CD14-positive monocyte (primary cell): ENCODE measurements around the gene ZNF284. TPM values are rescaled to one million over a fixed set of nuclear protein-coding genes. Genes with fewer than 3 reads are reported as not detected.

Experiments used
- DNase-seq, 3 donors: peaks; one replicate each; pipeline ENCODE4 v3.0.0-alpha.2; 2011 to 2022
- H2AFZ ChIP-seq: 2 replicates; pipeline ENCODE4 v1.6.0; 2012; ENCODE audit warnings: mild to moderate bottlenecking, low read depth, low read length, inconsistent platforms; ENCODE audit not compliant: insufficient read depth, poor library complexity, severe bottlenecking
- H3K27ac ChIP-seq, 2 donors: 1 replicate in 1 of 2; 2 replicates in 1 of 2; pipeline ENCODE4 v1.5.1; 2012 to 2013; ENCODE audit warnings: low read length in 2 of 2, control low read depth in 1 of 2, inconsistent platforms in 1 of 2, low read depth in 1 of 2, mild to moderate bottlenecking in 1 of 2
- H3K27me3 ChIP-seq, 2 donors: one replicate each; pipeline versions ENCODE4 v1.6.0 to v1.6.1; 2011 to 2013; ENCODE audit warnings: low read length in 2 of 2; ENCODE audit not compliant: control insufficient read depth in 2 of 2, insufficient read depth in 2 of 2
- H3K36me3 ChIP-seq, 2 donors: replicated peaks in 1 of 2; 1 replicate in 1 of 2; 2 replicates in 1 of 2; pipeline versions ENCODE4 v1.5.1 to v1.6.1; 2012 to 2013; ENCODE audit warnings: low read length in 2 of 2, control low read depth in 1 of 2, inconsistent platforms in 1 of 2, mild to moderate bottlenecking in 1 of 2; ENCODE audit not compliant: insufficient read depth in 2 of 2, control insufficient read depth in 1 of 2
- H3K4me1 ChIP-seq, 2 donors: 1 replicate in 1 of 2; 2 replicates in 1 of 2; pipeline versions ENCODE4 v1.5.1 to v1.6.1; 2012 to 2013; ENCODE audit warnings: low read length in 2 of 2, control low read depth in 1 of 2, inconsistent platforms in 1 of 2, mild to moderate bottlenecking in 1 of 2, moderate library complexity in 1 of 2; ENCODE audit not compliant: insufficient read depth in 2 of 2, control insufficient read depth in 1 of 2
- H3K4me2 ChIP-seq: replicated peaks from 2 replicates; pipeline ENCODE3; 2012; ENCODE audit warnings: low read length, moderate library complexity, mild to moderate bottlenecking; ENCODE audit not compliant: poor library complexity, severe bottlenecking; ENCODE audit errors: extremely low read depth
- H3K4me3 ChIP-seq, 3 experiments: fragments of 200-600 bp in 1 of 3; sonication (generic) in 1 of 3; replicated peaks in 1 of 3; 1 replicate in 2 of 3; 2 replicates in 1 of 3; pipeline ENCODE4 v1.5.1; 2011 to 2013; ENCODE audit warnings: low read length in 3 of 3, mild to moderate bottlenecking in 3 of 3, control low read depth in 2 of 3, low read depth in 2 of 3, inconsistent platforms in 1 of 3, moderate library complexity in 1 of 3
- H3K79me2 ChIP-seq: 2 replicates; pipeline ENCODE4 v1.6.0; 2012; ENCODE audit warnings: mild to moderate bottlenecking, control low read depth, inconsistent platforms, low read length, moderate library complexity; ENCODE audit not compliant: insufficient read depth
- H3K9ac ChIP-seq: 2 replicates; pipeline ENCODE4 v1.6.0; 2017; ENCODE audit warnings: low read length, mild to moderate bottlenecking; ENCODE audit not compliant: insufficient read depth, poor library complexity, severe bottlenecking
- H3K9me3 ChIP-seq, 2 donors: replicated peaks in 1 of 2; 1 replicate in 1 of 2; 2 replicates in 1 of 2; pipeline versions ENCODE4 v1.5.1 to v1.6.1; 2012 to 2013; ENCODE audit warnings: low read length in 2 of 2, control low read depth in 1 of 2; ENCODE audit not compliant: control insufficient read depth in 1 of 2, insufficient read depth in 1 of 2
- H4K20me1 ChIP-seq: 2 replicates; pipeline ENCODE4 v1.6.0; 2012; ENCODE audit warnings: mild to moderate bottlenecking, low read length, control low read depth, moderate library complexity; ENCODE audit not compliant: insufficient read depth
- H3K27ac Mint-ChIP-seq, 7 donors: one replicate each; pipeline ENCODE4 v1.8.0; 2020; ENCODE audit warnings: mild to moderate bottlenecking in 7 of 7, mixed read lengths in 7 of 7, moderate library complexity in 6 of 7, inconsistent platforms in 2 of 7
- H3K27me3 Mint-ChIP-seq, 3 donors: one replicate each; pipeline ENCODE4 v1.8.0; 2021 to 2022; ENCODE audit warnings: low read depth in 3 of 3, mild to moderate bottlenecking in 3 of 3, mixed read lengths in 3 of 3, moderate library complexity in 3 of 3, inconsistent platforms in 1 of 3
- H3K36me3 Mint-ChIP-seq, 2 donors: one replicate each; pipeline ENCODE4 v1.8.0; 2020; ENCODE audit warnings: mixed read lengths in 2 of 2, inconsistent platforms in 1 of 2, mild to moderate bottlenecking in 1 of 2
- H3K4me1 Mint-ChIP-seq: one replicate; pipeline ENCODE4 v1.8.0; 2020; ENCODE audit warnings: mild to moderate bottlenecking, mixed read lengths
- H3K4me3 Mint-ChIP-seq, 2 donors: one replicate each; pipeline ENCODE4 v1.8.0; 2020; ENCODE audit warnings: mild to moderate bottlenecking in 2 of 2, mixed read lengths in 2 of 2, moderate library complexity in 1 of 2
- H3K9me3 Mint-ChIP-seq, 7 donors: one replicate each; pipeline ENCODE4 v1.8.0; 2020 to 2022; ENCODE audit warnings: mixed read lengths in 7 of 7, mild to moderate bottlenecking in 6 of 7, moderate library complexity in 6 of 7, inconsistent platforms in 2 of 7
- CTCF ChIP-seq: fragments of 200-600 bp; IDR thresholded peaks from one replicate; pipeline ENCODE4 v1.8.0; 2022; ENCODE audit warnings: antibody characterized with exemption, mild to moderate bottlenecking
- WGBS: methylation state at CpG from one replicate; pipeline ENCODE4 v1.1.5; 2013; ENCODE audit warnings: missing lambda C conversion rate; ENCODE audit not compliant: insufficient coverage; 5-methylcytosine and 5-hydroxymethylcytosine counted together
- intact Hi-C, 2 donors: fragments of 100-400 bp; cut with micrococcal nuclease; formaldehyde crosslinking; loops; one replicate each; pipeline versions ENCODE4 v1.15.0 to v1.15.1; 2023
- polyA plus RNA-seq, 3 donors: library from polyadenylated mRNA; depleted of rRNA in 1 of 3; unstranded in 2 of 3; stranded (reverse) in 1 of 3; fragments of 300-500 nt in 2 of 3; fragments of >200 nt in 1 of 3; fragmentation: Illumina TruSeq in 2 of 3; gene quantifications; 1 replicate in 2 of 3; 2 replicates in 1 of 3; pipeline ENCODE4 v1.2.3, GENCODE V29; 2012 to 2021

The ZNF284 gene
- polyA plus RNA-seq, 3 donors: 0.04 to 1.3 (median 0.13) TPM

DNA sequence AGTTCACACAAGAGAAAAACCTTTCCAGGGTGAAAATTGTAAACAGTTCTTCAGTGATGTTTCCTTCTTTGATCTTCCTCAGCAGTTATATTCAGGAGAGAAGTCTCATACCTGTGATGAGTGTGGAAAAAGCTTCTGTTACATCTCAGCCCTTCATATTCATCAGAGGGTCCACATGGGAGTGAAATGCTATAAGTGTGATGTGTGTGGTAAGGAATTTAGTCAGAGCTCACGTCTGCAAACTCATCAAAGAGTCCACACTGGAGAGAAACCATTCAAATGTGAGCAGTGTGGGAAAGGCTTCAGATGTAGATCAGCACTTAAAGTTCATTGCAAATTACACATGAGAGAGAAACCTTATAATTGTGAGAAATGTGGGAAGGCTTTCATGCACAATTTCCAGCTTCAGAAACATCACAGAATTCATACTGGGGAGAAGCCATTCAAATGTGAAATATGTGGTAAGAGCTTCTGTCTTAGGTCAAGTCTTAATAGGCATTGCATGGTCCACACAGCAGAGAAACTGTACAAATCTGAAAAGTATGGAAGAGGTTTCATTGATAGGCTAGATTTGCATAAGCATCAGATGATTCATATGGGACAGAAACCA is 39.9 kb upstream of the ZNF284 start:
- Mint-ChIP-seq H3K9me3 (peaks cover 48 to 89% (median 75%) of the 10 kb centered on the region in 7 donors), H3K27me3 (peaks cover 0 to 4% (median 2%) of the 10 kb centered on the region in 3 donors), H3K27ac (no peak overlapping the region), H3K4me3 (no peak overlapping the region), H3K36me3 (peaks cover 42 to 51% of the 10 kb centered on the region in 2 donors), H3K4me1 (no peaks in the 10 kb centered on the region)
- Histone ChIP-seq H4K20me1 (no peaks in the 10 kb centered on the region), H3K27me3 (no peaks in the 10 kb centered on the region), H3K9me3 (peaks cover 62 to 99% of the 10 kb centered on the region in 2 donors), H3K4me1 (no peaks in the 10 kb centered on the region), H3K4me2 (no peak overlapping the region), H2AFZ (no peak overlapping the region), H3K36me3 (peaks cover 38 to 56% of the 10 kb centered on the region in 2 donors), H3K9ac (no peak overlapping the region), H3K27ac (no peak overlapping the region), H3K4me3 (peak overlapping the region in 1 of 3 experiments; percentile 40), H3K79me2 (no peaks in the 10 kb centered on the region)
- TF ChIP-seq CTCF: no peak
- WGBS: no CpG with 5 or more reads among the region's 1 CpG
- intact Hi-C loops: no loop called here
- no peak for DNase-seq

DNA sequence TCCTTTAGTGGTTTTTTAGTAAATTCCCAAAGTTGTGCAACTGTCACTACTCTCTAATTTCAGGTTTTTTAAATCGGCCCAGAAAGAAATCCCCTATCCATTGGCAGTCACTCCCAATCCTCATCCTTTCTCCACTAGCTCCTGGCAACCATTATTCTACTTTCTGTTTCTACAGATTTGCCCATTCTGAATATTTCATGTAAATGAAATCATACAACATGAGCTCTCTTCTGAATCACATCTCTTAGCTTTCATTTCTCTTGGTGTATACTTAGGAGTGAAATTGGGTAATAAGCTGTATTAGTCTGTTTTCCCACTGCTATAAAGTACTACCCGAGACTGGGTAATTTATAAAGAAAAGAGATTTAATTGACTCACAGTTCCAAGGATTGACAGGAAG is 29.8 kb upstream of the ZNF284 start:
- no peaks in the 10 kb centered on the region for H3K4me1 Mint-ChIP-seq
- no peaks in the 10 kb centered on the region for H4K20me1 ChIP-seq

More for the DNA sequence above, 29.8 kb upstream of the ZNF284 start:
- Mint-ChIP-seq H3K27me3 (peaks cover 0 to 6% (median 3%) of the 10 kb centered on the region in 3 donors), H3K4me3 (no peak overlapping the region), H3K9me3 (peaks cover 17 to 40% (median 32%) of the 10 kb centered on the region in 7 donors), H3K36me3 (no peaks in the 10 kb centered on the region), H3K27ac (no peak overlapping the region)
- no peak overlapping the region for H3K4me3 ChIP-seq
- H3K9ac ChIP-seq: no peak overlapping the region
- no peak for DNase-seq
- H2AFZ ChIP-seq: no peak overlapping the region
- H3K4me2 ChIP-seq: no peak overlapping the region
- H3K4me1 ChIP-seq: no peaks in the 10 kb centered on the region
- intact Hi-C loops: no loop called here
- 100% methylated on average over 1 of the region's 2 CpGs for WGBS
- H3K27me3 ChIP-seq: no peaks in the 10 kb centered on the region
- TF ChIP-seq CTCF: no peak
- H3K9me3 ChIP-seq: peaks cover 9 to 47% of the 10 kb centered on the region in 2 donors
- H3K36me3 ChIP-seq: no peaks in the 10 kb centered on the region
- H3K79me2 ChIP-seq: no peaks in the 10 kb centered on the region
- H3K27ac ChIP-seq: no peak overlapping the region
